GM18519 (cell line): ENCODE data around the gene RYR1.
"Not testable (repeated sequence)": the region's sequence is repeated elsewhere in the genome, so short reads cannot be mapped to it uniquely, and the experiment has no call there.

Experiments
- ATAC-seq: cut with Tn5 transposase; IDR thresholded peaks from one replicate; pipeline ENCODE4 v1.9.1; 2021; ENCODE audit warnings: mild to moderate bottlenecking, moderate library complexity; ENCODE audit not compliant: unreplicated experiment, low FRiP score

Gene RYR1

DNA sequence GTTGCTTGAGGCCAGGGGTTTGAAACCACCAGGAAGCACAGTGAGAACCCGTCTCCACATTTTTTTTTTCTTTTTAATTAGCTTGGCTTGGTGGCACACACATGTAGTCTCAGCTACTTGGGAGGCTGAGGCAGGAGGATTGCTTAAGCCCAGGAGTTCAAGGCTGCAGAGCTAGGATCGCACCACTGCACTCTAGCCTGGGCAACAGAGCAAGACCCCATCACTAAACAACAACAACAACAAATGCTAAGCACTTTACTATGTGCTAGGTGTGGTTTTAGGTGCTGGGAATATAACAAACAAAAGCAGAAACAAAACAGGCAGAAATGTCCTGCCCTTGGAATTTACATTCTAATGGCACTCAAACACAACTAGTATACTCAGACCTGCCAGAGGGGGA is 51.3 kb downstream of the RYR1 start:
- ATAC-seq: no peak

DNA sequence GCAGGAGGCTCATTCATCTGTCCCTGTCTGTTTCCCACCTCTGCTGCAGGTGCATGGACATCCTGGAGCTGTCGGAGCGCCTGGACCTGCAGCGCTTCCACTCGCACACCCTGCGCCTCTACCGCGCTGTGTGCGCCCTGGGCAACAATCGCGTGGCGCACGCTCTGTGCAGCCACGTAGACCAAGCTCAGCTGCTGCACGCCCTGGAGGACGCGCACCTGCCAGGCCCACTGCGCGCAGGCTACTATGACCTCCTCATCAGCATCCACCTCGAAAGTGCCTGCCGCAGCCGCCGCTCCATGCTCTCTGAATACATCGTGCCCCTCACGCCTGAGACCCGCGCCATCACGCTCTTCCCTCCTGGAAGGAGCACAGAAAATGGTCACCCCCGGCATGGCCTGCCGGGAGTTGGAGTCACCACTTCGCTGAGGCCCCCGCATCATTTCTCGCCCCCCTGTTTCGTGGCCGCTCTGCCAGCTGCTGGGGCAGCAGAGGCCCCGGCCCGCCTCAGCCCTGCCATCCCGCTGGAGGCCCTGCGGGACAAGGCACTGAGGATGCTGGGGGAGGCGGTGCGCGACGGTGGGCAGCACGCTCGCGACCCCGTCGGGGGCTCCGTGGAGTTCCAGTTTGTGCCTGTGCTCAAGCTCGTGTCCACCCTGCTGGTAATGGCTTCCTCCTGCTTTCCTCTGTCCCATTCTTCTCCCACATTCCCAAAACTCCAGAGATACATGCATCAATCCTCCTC is 52.2 kb downstream of the RYR1 start:
- ATAC-seq: no peak

DNA sequence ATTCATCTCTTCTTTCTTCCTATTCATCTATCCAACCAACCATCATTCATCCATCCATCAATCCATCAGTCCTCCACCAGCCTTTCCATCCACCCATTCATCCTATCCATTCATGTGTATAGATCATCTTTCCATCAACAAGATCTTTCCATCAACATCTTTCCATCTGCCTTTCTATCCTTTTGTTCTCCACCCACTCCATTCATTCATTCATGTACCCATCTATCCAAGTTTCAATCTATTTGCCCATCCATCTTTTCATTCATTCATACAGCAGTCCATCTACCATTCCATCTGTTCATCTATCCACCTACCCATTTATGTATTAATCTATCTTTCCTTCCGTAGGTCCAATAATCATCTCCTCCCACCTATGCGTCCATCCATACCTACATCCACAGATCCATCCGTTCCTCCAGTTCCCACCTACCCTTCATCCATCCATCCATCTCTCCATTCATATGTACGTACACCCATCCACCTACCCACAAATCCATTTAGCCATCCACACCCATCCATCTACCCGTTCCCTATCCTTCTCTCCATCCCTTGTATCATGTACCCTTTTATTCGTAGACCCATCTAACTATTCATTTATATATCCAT is 53.3 kb downstream of the RYR1 start:
- no peak for ATAC-seq

DNA sequence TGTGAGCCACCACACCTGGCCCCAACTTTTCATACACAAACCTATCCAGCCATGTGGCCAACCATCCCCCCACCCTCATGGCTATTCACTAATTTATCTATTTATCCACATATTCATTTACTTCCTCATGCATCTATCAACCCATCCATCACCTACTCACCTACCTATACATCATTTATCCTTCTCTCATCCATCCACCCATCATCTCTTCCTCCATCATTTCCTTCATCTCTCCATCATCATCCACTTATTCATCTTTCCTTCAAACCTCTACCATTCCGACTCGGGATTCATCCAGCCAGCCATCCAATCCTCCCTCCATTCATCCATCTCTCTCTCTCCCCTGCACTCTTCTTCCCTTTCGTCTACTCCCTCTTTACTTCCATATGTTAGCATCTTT is 54.6 kb downstream of the RYR1 start:
- ATAC-seq: no peak

- ATAC-seq: no peak
Observed at GRCh38 chr19:38488776-38489481, 55.4 kb downstream of the RYR1 start.

- no peak for ATAC-seq
Observed at GRCh38 chr19:38490861-38491260, 57.4 kb downstream of the RYR1 start.

GRCh38 chr19:38492181-38492813 is 58.8 kb downstream of the RYR1 start:
- ATAC-seq: no peak

DNA sequence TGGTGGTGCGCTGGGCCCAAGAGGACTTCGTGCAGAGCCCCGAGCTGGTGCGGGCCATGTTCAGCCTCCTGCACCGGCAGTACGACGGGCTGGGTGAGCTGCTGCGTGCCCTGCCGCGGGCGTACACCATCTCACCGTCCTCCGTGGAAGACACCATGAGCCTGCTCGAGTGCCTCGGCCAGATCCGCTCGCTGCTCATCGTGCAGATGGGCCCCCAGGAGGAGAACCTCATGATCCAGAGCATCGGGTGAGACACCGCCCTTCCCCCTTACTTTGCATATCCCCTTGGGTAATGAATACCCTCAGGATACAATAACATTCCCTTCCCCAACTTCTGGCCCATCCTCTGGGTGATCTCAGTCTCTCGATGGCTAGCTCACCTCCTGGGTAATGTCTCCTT is 60.9 kb downstream of the RYR1 start:
- no peak for ATAC-seq

- ATAC-seq: not testable (repeated sequence)
Observed at GRCh38 chr19:38495375-38495774, 61.9 kb downstream of the RYR1 start.

DNA sequence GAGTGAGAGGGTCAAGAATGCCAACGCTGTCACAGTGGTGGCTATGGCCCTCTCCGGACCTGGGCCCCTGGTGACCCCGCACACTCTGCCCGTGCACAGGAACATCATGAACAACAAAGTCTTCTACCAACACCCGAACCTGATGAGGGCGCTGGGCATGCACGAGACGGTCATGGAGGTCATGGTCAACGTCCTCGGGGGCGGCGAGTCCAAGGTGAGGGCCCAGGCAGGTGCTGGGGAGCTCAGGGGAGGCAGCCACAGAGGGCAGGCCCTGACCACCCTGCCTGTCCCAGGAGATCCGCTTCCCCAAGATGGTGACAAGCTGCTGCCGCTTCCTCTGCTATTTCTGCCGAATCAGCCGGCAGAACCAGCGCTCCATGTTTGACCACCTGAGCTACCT is 62.6 kb downstream of the RYR1 start:
- no peak for ATAC-seq

- ATAC-seq: no peak
Observed at GRCh38 chr19:38496603-38497487, 63.4 kb downstream of the RYR1 start.

GRCh38 chr19:38497907-38498306 is 64.4 kb downstream of the RYR1 start:
- ATAC-seq: no peak

- ATAC-seq: no peak
Observed at GRCh38 chr19:38499532-38499931, 66.0 kb downstream of the RYR1 start.

DNA sequence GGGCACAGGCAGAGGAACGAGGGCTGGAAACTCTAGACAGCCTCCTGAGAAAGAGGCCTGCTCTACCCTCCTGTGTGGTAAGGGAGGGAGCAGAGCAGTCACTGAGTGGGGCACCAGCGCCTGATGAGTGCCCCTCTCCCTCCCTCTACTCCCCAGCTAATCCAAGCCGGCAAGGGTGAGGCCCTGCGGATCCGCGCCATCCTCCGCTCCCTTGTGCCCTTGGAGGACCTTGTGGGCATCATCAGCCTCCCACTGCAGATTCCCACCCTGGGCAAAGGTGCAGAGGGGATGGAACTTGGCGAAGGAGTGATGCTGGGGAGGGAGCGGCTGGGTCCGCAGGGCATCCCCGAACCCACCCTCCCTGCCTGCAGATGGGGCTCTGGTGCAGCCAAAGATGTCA is 67.0 kb downstream of the RYR1 start:
- ATAC-seq: no peak

GRCh38 chr19:38502410-38503076 is 69.1 kb downstream of the RYR1 start:
- no peak for ATAC-seq

DNA sequence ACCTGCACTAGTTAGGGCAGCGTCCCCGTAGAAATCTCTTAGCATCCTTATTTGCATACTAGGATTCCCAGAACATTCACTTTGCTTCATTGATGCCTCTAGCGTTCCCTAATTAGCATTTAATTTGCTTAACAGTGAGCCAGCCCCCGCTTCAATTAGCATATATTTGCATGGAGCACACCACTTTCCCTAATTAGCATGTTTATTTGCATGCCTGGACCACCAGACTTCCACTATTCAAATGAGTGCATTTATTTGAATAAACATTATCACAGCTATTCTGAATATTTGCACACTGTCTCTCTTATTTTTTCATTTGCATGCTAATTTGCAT is 69.6 kb downstream of the RYR1 start:
- ATAC-seq: no peak

GRCh38 chr19:38505958-38506357 is 72.5 kb downstream of the RYR1 start:
- no peak for ATAC-seq

DNA sequence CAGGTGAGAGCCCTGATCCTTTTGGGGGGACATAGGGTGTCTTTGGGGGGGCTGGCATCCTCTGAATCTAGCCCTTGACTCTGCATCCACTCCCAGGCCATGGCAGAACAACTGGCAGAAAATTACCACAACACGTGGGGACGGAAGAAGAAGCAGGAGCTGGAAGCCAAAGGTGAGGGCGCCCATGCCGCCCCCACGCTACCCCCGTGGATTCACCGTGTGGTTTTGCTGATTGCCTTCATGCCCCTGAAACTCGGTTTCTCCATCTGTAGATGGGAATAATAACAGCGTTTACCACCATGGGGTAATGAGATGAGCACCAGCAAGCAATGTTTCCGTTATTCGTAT is 72.9 kb downstream of the RYR1 start:
- ATAC-seq: no peak

GRCh38 chr19:38506723-38507550 is 73.4 kb downstream of the RYR1 start:
- no peak for ATAC-seq
